Mesenchymal stem cell (in vitro differentiated cells and primary cell): Measurements from ENCODE around the gene SERPINF2.

Experiments used
- DNase-seq: peaks from one replicate; pipeline ENCODE4 v3.0.0-alpha.2; 2013
- H2AFZ ChIP-seq: one replicate; pipeline ENCODE4 v1.6.1; 2013; ENCODE audit warnings: low read depth, mild to moderate bottlenecking, control low read depth, inconsistent platforms, low read length, moderate library complexity
- H2AK5ac ChIP-seq: 2 replicates; pipeline ENCODE4 v1.6.1; 2013; ENCODE audit warnings: low read length, moderate library complexity, mild to moderate bottlenecking, inconsistent platforms; ENCODE audit not compliant: severe bottlenecking
- H2BK120ac ChIP-seq: one replicate; pipeline ENCODE4 v1.6.1; 2013; ENCODE audit warnings: low read depth, mild to moderate bottlenecking, inconsistent platforms, low read length, moderate library complexity
- H2BK12ac ChIP-seq, 2 experiments: one replicate each; pipeline ENCODE4 v1.6.1; 2013; ENCODE audit warnings: inconsistent platforms in 2 of 2, low read length in 2 of 2, mild to moderate bottlenecking in 2 of 2, moderate library complexity in 2 of 2, control low read depth in 1 of 2
- H2BK15ac ChIP-seq: one replicate; pipeline ENCODE4 v1.6.1; 2013; ENCODE audit warnings: mild to moderate bottlenecking, low read depth, inconsistent platforms; ENCODE audit not compliant: poor library complexity, severe bottlenecking
- H2BK5ac ChIP-seq: 2 replicates; pipeline ENCODE4 v1.6.1; 2013; ENCODE audit warnings: low read depth, mild to moderate bottlenecking, low read length, control low read depth, inconsistent platforms; ENCODE audit not compliant: poor library complexity, severe bottlenecking
- H3K14ac ChIP-seq, 2 experiments: one replicate each; pipeline ENCODE4 v1.6.1; 2013; ENCODE audit warnings: inconsistent platforms in 2 of 2, low read length in 2 of 2, control low read depth in 1 of 2, mild to moderate bottlenecking in 1 of 2, moderate library complexity in 1 of 2
- H3K18ac ChIP-seq, 2 experiments: one replicate each; pipeline ENCODE4 v1.6.1; 2013; ENCODE audit warnings: inconsistent platforms in 2 of 2, low read length in 2 of 2, control low read depth in 1 of 2, low read depth in 1 of 2, mild to moderate bottlenecking in 1 of 2
- H3K23ac ChIP-seq, 2 experiments: one replicate each; pipeline ENCODE4 v1.6.1; 2013; ENCODE audit warnings: inconsistent platforms in 2 of 2, low read length in 2 of 2, mild to moderate bottlenecking in 2 of 2, moderate library complexity in 2 of 2, control low read depth in 1 of 2
- H3K27ac ChIP-seq: 2 replicates; pipeline ENCODE4 v1.5.1; 2013; ENCODE audit warnings: mild to moderate bottlenecking, moderate library complexity, low read length, control low read depth, inconsistent platforms; ENCODE audit not compliant: poor library complexity, severe bottlenecking
- H3K27me3 ChIP-seq, 2 experiments: 2 replicates each; pipeline versions ENCODE4 v1.6.1 to v1.7.0; 2013; ENCODE audit warnings: low read length in 2 of 2, mild to moderate bottlenecking in 2 of 2, moderate library complexity in 2 of 2, control low read depth in 1 of 2, inconsistent platforms in 1 of 2; ENCODE audit not compliant: control insufficient read depth in 1 of 2, insufficient read depth in 1 of 2
- H3K36me3 ChIP-seq, 2 experiments: 2 replicates each; pipeline versions ENCODE4 v1.6.1 to v1.7.0; 2013; ENCODE audit warnings: low read length in 2 of 2, control low read depth in 1 of 2, inconsistent platforms in 1 of 2, low read depth in 1 of 2, mild to moderate bottlenecking in 1 of 2; ENCODE audit not compliant: insufficient read depth in 2 of 2, control insufficient read depth in 1 of 2
- H3K4ac ChIP-seq, 2 experiments: one replicate each; pipeline ENCODE4 v1.6.1; 2013; ENCODE audit warnings: inconsistent platforms in 2 of 2, low read length in 2 of 2, mild to moderate bottlenecking in 2 of 2, moderate library complexity in 2 of 2, control low read depth in 1 of 2, low read depth in 1 of 2
- H3K4me1 ChIP-seq: 2 replicates; pipeline ENCODE4 v1.6.1; 2013; ENCODE audit warnings: low read depth, low read length, control low read depth; ENCODE audit not compliant: control insufficient read depth, insufficient read depth
- H3K4me2 ChIP-seq: 2 replicates; pipeline ENCODE4 v1.6.1; 2013; ENCODE audit warnings: low read length, mild to moderate bottlenecking, inconsistent platforms; ENCODE audit not compliant: poor library complexity, severe bottlenecking
- H3K4me3 ChIP-seq, 2 experiments: 2 replicates each; pipeline versions ENCODE4 v1.5.1 to v1.7.0; 2013; ENCODE audit warnings: low read length in 2 of 2, mild to moderate bottlenecking in 2 of 2, control low read depth in 1 of 2, low read depth in 1 of 2; ENCODE audit not compliant: insufficient read depth in 1 of 2
- H3K79me1 ChIP-seq: replicated peaks from 2 replicates; pipeline ENCODE4 v1.6.1; 2013; ENCODE audit warnings: mild to moderate bottlenecking, control low read depth, low read length, inconsistent platforms; ENCODE audit not compliant: poor library complexity, severe bottlenecking
- H3K9ac ChIP-seq: 2 replicates; pipeline ENCODE4 v1.7.0; 2013; ENCODE audit warnings: mild to moderate bottlenecking, low read length, moderate library complexity
- H3K9me3 ChIP-seq: 2 replicates; pipeline ENCODE4 v1.7.0; 2013; ENCODE audit warnings: mild to moderate bottlenecking, low read length; ENCODE audit not compliant: control insufficient read depth
- H4K8ac ChIP-seq: one replicate; pipeline ENCODE4 v1.6.1; 2013; ENCODE audit warnings: inconsistent platforms, mild to moderate bottlenecking, low read length, moderate library complexity
- H4K91ac ChIP-seq: one replicate; pipeline ENCODE4 v1.6.1; 2013; ENCODE audit warnings: mild to moderate bottlenecking, low read length, inconsistent platforms
- WGBS: methylation state at CpG from one replicate; pipeline ENCODE4 v1.1.7; 2013; ENCODE audit warnings: mixed read lengths; 5-methylcytosine and 5-hydroxymethylcytosine counted together

Gene SERPINF2

GRCh38 chr17:1800240-1800639, 57.6 kb downstream of the SERPINF2 start:
- no peak overlapping the region for H2BK12ac ChIP-seq
- H2AFZ ChIP-seq: no peak overlapping the region
- no peak overlapping the region for H3K4me2 ChIP-seq
- H3K4me1 ChIP-seq: peaks cover 2% of the 10 kb centered on the region
- H3K9ac ChIP-seq: no peak overlapping the region
- no peak overlapping the region for H3K4me3 ChIP-seq
- H3K27ac ChIP-seq: no peak overlapping the region
- H3K79me1 ChIP-seq: peaks cover 12% of the 10 kb centered on the region
- H4K91ac ChIP-seq: no peak overlapping the region
- no peak overlapping the region for H3K4ac ChIP-seq
- H3K18ac ChIP-seq: no peak overlapping the region
- no peak overlapping the region for H2BK15ac ChIP-seq
- peaks cover 34 to 39% of the 10 kb centered on the region in 2 experiments for H3K36me3 ChIP-seq
- no peak overlapping the region for H2AK5ac ChIP-seq
- no peak overlapping the region for H2BK120ac ChIP-seq
- no peak for DNase-seq
- no peaks in the 10 kb centered on the region for H3K9me3 ChIP-seq
- no peak overlapping the region for H2BK5ac ChIP-seq
- WGBS: over 99% methylated on average over 7 of the region's 7 CpGs
- H3K23ac ChIP-seq: no peak overlapping the region
- no peak overlapping the region for H4K8ac ChIP-seq
- no peaks in the 10 kb centered on the region for H3K27me3 ChIP-seq
- H3K14ac ChIP-seq: no peak overlapping the region

- H2BK15ac ChIP-seq: no peak overlapping the region
- no peak overlapping the region for H3K14ac ChIP-seq
- H3K4me1 ChIP-seq: peaks cover 2% of the 10 kb centered on the region
- no peak overlapping the region for H2AFZ ChIP-seq
- H3K23ac ChIP-seq: no peak overlapping the region
- H3K4me3 ChIP-seq: no peak overlapping the region
- WGBS: 72% methylated on average over 4 of the region's 4 CpGs
- no peak overlapping the region for H4K91ac ChIP-seq
- H3K27me3 ChIP-seq: no peaks in the 10 kb centered on the region
- H3K27ac ChIP-seq: no peak overlapping the region
- no peak overlapping the region for H2BK5ac ChIP-seq
- no peak overlapping the region for H3K9ac ChIP-seq
- no peak overlapping the region for H3K18ac ChIP-seq
- H3K79me1 ChIP-seq: peaks cover 12% of the 10 kb centered on the region
- H2AK5ac ChIP-seq: no peak overlapping the region
- H2BK12ac ChIP-seq: no peak overlapping the region
- H4K8ac ChIP-seq: no peak overlapping the region
- peaks cover 34 to 39% of the 10 kb centered on the region in 2 experiments for H3K36me3 ChIP-seq
- DNase-seq: peak; percentile 21
- H3K4me2 ChIP-seq: no peak overlapping the region
- H3K9me3 ChIP-seq: no peaks in the 10 kb centered on the region
- H2BK120ac ChIP-seq: no peak overlapping the region
- no peak overlapping the region for H3K4ac ChIP-seq
Observed at GRCh38 chr17:1800712-1801111, 58.0 kb downstream of the SERPINF2 start.

GRCh38 chr17:1802429-1802828, 59.8 kb downstream of the SERPINF2 start:
- Histone ChIP-seq H3K4me2 (no peak overlapping the region), H2BK12ac (no peak overlapping the region), H3K27me3 (no peaks in the 10 kb centered on the region), H3K9me3 (no peaks in the 10 kb centered on the region), H3K18ac (no peak overlapping the region), H3K23ac (no peak overlapping the region), H2BK5ac (no peak overlapping the region), H3K36me3 (peaks cover 38 to 39% of the 10 kb centered on the region in 2 experiments), H3K9ac (no peak overlapping the region), H3K4me1 (peaks cover under 1% of the 10 kb centered on the region), H2BK15ac (no peak overlapping the region), H3K4me3 (no peak overlapping the region), H4K91ac (no peak overlapping the region), H4K8ac (no peak overlapping the region), H3K79me1 (peaks cover 12% of the 10 kb centered on the region), H2AFZ (no peak overlapping the region), H2AK5ac (no peak overlapping the region), H3K14ac (no peak overlapping the region), H3K4ac (no peak overlapping the region), H3K27ac (no peak overlapping the region), H2BK120ac (no peak overlapping the region)
- WGBS: no CpG with 5 or more reads among the region's 1 CpG
- no peak for DNase-seq

GRCh38 chr17:1803280-1803679, 60.6 kb downstream of the SERPINF2 start:
- no peak overlapping the region for H4K91ac ChIP-seq
- H3K14ac ChIP-seq: no peak overlapping the region
- H2AFZ ChIP-seq: no peak overlapping the region
- peaks cover 11% of the 10 kb centered on the region for H3K79me1 ChIP-seq
- H3K4ac ChIP-seq: no peak overlapping the region
- H3K18ac ChIP-seq: no peak overlapping the region
- no peaks in the 10 kb centered on the region for H3K9me3 ChIP-seq
- no peak for DNase-seq
- H3K23ac ChIP-seq: no peak overlapping the region
- H3K36me3 ChIP-seq: peaks cover 31 to 36% of the 10 kb centered on the region in 2 experiments
- H3K4me3 ChIP-seq: no peak overlapping the region
- H2BK15ac ChIP-seq: no peak overlapping the region
- H2BK12ac ChIP-seq: no peak overlapping the region
- no peak overlapping the region for H3K9ac ChIP-seq
- H3K27me3 ChIP-seq: no peaks in the 10 kb centered on the region
- no peak overlapping the region for H3K4me2 ChIP-seq
- WGBS: 94% methylated on average over 6 of the region's 6 CpGs
- H2AK5ac ChIP-seq: no peak overlapping the region
- no peak overlapping the region for H3K27ac ChIP-seq
- H4K8ac ChIP-seq: no peak overlapping the region
- H2BK5ac ChIP-seq: no peak overlapping the region
- H3K4me1 ChIP-seq: no peaks in the 10 kb centered on the region
- H2BK120ac ChIP-seq: no peak overlapping the region
